GM23248 (cell line): ENCODE measurements around the gene KLHL34.

Source experiments
- EZH2 ChIP-seq: fragments of 200-600 bp; sonication (generic); IDR thresholded peaks from 2 replicates; pipeline ENCODE4 v1.6.1; 2018; ENCODE audit warnings: antibody characterized with exemption, mild to moderate bottlenecking; ENCODE audit not compliant: insufficient read depth, poor library complexity, severe bottlenecking
- EZH2phosphoT487 ChIP-seq: fragments of 200-600 bp; sonication (generic); IDR thresholded peaks from 2 replicates; pipeline ENCODE4 v1.6.1; 2018; ENCODE audit warnings: antibody characterized with exemption, moderate library complexity, mild to moderate bottlenecking, low read depth; ENCODE audit not compliant: insufficient read depth

GRCh38 chrX:21666252-21666651 is 8.1 kb upstream of the KLHL34 start:
- TF ChIP-seq EZH2 (no peak), EZH2phosphoT487 (no peak)
